AML-193 (cell line): ENCODE results near the gene MAP1LC3C.

Experiments used
- DNase-seq, 2 experiments: peaks; one replicate each; lab custom pipeline; 2025; lab: John Stamatoyannopoulos, UW

Gene MAP1LC3C

DNA sequence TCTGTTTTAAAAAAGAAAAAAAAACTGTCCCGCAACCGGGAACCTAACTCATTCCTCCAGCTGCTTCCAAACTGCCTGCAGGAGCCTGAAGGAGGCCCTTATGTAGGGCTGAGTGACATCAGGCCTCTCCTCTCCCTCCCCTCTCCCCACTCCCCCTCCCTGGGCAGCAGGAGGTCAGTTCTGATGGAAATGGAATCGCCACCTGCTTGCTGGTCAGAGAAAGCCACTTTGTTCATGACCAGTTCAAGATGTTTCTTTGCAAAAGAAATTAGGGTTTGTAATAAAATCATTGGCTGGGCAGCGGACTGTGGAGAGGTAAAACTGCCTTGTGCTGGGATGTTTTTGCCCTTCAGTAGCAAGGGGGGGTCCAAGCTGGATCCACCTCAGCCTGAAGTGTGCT, at the start of gene MAP1LC3C:
TSS of gene MAP1LC3C (minus strand) at position 73 of the 400 bp plus-strand sequence. CDS start 90 bp downstream, outside the sequence.
- no peak for DNase-seq

DNA sequence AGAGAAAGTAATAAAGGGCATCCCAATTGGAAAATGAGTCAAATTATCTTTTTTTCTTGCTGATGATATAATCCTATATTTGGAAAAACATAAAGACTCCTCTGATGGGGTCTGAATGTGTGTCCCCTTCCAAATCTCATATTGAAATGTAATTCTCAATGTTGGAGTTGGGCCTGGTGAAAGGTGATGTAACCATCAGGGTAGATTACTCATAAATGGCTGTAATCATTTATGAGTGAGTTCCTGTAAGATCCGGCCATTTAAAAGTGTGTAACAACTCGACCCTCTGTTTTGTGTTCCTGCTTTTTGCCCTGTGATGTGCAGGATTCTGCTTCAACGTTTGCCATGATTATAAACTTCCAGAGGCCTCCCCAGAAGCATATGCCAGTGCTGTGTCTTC, 44.3 kb upstream of the MAP1LC3C start:
- DNase-seq, result no peak

DNA sequence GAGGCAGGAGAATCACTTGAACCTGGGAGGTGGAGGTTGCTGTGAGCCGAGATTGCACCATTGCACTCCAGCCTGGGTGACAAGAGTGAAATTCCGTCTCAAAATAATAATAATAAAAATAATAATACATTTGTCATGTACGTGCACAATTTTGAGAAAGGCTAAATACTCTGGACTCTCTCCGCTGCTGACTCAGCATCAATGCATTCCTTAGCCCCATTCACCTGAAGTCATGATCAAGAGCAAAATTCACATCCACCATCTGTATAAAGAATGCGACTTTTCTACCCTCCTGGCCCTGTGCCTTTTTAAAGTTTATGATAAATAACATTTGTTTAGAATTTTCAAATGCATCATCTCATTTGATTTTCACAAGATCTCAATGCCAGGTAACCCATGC, 35.5 kb upstream of the MAP1LC3C start:
- no peak for DNase-seq

DNA sequence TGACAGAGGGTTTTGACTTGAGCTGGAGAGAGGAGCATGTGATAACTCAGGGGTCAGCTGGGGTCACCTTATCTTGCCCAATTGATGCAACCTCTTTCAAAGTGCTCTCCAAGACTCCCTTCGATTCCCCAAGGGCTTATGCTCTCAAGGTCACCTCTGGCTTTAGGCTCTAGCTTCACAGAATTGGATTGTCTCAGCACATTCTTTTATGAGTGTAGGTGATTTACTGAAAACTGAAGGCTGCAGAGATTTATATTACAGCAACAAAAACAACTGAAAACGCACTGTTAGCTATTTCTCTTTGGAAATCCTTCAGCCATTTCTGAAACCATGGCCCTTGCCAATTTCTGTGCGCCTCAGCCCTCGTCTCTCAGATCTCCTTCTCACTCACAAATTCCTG, 34.5 kb upstream of the MAP1LC3C start:
- DNase-seq, result no peak

DNA sequence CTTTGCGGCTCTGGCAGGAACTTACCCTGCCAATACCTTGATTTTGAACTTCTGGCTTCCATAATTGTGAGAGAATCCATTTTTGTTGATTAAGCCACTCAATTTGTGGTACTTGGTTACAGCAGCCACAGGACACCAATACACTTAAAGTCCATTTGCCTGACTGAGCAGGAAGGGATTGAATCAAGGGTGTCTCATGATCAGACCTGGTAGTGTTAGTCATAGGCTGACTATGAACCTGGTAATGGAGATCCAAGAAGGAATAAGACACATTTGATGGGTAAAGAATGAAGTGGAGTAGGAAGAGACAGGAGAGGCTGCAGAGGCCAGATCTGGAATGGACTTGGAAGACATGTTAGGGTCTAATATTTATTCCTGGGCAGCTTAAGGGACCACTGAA, 31.2 kb upstream of the MAP1LC3C start:
- DNase-seq, result no peak

DNA sequence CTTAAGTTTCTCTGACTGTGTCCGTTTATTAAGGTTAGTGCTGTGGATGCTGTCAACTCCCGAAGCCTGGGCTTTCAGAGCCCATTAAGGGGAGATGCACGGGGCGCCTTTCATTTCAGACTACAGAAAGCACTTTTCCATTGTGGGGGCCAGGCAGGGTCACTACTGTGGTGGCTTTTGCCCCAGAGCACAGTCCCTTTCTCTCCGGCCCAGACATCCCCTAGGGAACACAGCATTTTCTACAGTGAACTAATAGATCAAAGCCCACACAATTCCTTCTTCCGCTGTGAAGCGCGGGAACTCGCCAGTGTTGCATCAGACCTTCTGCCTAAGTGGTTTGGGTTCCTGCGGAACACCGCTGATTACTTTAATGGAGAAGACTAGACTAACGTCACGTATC, 26.8 kb upstream of the MAP1LC3C start:
- no peak for DNase-seq

DNA sequence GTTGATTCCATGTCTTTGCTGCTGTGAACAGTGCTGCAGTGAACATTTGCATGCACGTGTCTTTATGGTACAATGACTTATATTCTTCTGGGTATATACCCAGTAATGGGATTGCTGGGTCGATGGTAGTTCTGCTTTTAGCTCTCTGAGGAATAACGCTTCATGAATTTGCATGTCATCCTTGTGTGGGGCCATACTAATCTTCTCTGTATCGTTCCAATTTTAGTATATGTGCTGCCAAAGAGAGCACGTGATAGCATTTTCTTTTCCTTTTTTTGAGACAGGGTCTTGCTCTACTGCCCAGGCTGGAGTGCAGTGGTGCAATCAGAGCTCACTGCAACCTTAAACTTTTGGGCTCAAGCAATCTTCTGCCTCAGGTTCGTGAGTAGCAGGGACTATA, 24.9 kb upstream of the MAP1LC3C start:
- no peak for DNase-seq

DNA sequence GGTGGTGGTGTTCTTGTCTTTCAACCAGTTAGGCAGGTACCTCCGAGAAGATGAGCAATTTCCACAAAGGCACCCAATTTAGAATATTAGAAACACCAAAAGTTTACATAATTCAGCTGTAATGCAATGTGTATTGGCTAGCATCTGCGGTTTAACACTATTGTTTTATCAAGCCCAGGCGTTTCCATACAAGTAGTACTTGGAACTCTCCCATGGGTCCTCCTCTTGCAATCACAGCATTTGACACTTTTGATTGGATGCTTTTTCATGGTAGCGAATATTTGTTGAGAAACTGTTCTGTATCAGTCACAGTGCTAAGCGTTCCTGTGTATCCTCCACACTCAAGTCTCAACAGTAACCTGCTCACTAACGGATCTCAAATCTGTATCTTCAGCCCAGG, 20.1 kb upstream of the MAP1LC3C start:
- DNase-seq, result no peak

DNA sequence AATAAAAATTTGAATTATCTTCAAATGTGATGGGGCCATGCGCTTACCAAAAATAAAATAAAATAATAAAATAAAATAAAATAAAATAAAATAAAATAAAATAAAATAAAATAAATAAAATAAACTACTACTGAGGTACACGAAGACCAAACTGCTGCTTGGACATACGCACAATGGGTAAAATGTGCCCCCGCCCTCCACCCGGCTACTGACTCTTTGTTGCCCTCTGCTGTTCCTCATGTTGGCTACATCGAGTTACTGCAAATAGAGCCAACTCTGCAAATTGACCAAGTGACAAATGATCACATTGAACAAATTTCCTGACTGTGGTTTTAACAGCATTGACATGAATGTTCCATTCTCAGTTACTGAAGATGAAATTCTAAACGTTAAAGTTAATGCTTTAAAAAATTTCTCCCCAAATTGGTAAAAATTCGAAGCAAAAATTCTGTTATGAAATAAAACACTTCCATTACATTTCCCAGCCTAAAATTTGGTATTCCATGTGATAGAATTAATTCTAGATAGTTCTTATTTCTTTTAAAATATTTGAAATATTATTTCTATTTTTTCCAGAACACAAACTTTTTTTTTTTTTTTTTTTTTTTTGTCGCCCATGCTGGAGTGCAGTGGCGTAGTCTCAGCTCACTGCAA, 18.8 kb upstream of the MAP1LC3C start:
- DNase-seq, result peak; percentile 58 to 61

DNA sequence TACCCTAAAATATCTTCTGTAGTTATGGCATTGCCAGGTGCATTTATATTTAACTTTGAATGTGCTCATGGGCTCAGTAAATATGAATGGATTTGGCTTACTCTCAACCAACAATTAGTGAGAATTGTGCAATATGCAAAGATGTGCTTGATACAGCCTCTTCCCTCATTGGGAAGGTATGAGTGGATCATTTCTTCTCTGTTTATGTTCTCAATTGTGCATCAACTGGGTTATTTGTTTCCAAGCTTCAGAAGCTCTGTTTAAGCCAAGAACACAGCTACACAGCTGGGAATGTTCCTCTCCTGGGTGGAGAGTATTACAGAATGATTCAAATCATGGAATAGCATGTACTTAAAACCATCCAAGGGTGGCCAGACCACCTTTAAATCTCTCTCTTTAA, 17.6 kb upstream of the MAP1LC3C start:
- no peak for DNase-seq

DNA sequence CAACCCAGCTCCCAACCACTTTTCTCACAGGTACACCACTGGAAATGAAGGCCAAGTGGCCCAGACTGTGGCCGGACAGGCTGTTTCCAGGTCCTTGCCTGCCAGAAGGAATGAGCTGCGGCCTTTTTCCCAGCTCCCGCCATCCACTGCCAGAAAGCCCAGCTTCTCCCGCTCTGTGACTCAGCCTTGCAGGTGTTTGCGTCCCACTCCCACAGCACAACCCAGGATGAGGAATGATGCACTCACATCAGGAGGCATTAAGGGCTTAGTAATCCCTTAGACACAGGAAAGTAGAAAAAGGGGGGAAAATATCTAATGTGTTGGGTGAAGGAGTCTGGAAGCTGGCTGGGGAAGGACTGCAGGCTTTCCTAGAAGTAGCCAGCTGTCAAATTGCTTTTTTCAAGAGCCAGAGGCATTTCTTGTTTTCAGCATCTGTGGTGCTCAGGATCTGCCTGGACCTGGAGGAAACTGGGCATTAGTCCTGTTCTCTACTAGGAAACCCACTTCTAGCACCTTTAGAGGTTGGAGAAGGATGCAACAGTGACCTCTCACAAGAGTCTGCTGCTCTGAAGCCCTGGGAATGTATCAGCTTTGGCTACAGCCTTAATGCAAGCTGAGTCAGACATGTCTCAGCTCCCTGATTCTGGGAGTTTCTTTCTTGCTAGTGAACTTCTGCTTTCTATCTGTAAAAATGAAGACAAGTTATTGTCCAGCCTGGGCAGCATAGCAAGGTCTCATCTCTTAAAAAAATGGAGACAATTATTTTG, 13.2 kb upstream of the MAP1LC3C start:
- DNase-seq, result no peak

DNA sequence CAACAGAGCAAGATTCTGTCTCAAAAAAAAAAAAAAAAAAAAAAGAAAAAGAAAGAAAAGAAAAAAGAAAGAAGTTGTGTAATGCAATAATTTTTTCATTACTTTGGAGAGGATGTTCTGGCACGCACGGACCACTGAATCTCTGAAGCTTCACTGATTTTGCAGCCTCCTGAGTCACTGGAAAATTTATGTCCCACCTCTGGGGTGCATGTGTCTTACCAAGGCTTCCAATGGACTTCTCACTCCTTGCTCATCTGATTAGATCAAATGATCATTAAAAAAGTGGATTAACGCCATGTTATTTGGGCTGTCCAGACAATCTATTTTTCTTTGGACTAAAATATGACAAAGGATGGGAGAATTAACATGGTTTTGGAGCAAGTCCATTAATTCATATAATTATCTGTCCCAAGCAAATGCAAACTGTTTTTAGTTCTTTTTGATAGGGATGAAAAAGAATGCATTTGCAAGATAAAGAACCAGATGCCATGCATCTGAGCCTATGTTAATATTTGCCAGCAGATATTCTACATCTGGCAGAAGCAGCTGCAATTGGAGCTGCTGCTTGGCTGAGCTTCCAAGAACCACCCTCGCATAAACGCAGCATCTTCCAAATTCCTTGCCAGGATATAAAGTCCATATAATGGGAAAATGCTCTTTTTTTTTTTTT, 10.1 kb upstream of the MAP1LC3C start:
- no peak for DNase-seq

DNA sequence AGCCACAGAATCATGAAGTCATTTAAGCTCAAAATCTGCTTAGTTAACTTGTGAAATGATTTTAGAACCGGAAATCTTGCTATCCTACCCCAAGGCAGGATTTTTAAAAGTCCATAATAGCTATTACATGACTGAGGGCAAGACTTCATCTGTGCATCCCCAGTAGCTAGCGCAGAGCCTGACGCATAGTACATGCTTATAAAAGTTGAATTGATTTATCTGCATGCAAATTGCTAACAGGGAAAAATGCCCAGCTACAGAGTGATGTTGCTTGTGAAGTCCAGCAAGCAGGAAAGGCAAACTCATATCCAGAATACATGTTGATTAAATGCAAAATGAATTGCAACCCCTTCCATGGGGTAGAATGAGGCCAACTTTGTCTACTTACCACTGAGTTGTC, 8.1 kb upstream of the MAP1LC3C start:
- no peak for DNase-seq

DNA sequence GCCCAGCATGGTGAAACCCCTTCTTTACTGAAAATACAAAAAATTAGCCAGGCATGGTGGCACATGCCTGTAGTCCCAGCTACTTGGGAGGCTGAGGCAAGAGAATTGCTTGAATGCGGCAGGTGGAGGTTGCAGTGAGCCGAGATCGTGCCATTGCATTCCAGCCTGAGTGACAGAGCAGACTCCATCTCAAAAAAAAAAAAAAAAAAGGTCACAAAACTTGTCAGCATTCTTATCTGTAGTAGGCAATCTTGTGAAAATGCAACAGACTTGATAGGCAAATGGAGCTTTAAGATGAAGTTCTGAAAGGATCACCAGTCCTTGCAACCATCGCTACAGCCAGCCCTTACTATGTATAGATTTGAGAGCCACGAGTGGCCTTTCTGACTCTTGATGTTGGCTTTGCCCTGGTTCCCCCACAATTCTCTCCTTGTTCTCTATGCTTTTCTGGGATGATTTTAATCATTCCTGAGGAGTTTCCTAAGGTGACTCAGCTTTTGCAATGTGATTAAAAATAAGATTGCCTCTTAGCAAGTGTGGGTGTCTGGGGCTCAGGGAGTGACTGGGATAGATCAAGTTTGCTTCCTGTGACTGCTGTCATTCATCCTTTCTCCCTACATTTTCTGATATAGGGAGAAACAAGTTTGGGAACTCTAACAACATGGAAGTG, 7.1 kb upstream of the MAP1LC3C start:
- no peak for DNase-seq

DNA sequence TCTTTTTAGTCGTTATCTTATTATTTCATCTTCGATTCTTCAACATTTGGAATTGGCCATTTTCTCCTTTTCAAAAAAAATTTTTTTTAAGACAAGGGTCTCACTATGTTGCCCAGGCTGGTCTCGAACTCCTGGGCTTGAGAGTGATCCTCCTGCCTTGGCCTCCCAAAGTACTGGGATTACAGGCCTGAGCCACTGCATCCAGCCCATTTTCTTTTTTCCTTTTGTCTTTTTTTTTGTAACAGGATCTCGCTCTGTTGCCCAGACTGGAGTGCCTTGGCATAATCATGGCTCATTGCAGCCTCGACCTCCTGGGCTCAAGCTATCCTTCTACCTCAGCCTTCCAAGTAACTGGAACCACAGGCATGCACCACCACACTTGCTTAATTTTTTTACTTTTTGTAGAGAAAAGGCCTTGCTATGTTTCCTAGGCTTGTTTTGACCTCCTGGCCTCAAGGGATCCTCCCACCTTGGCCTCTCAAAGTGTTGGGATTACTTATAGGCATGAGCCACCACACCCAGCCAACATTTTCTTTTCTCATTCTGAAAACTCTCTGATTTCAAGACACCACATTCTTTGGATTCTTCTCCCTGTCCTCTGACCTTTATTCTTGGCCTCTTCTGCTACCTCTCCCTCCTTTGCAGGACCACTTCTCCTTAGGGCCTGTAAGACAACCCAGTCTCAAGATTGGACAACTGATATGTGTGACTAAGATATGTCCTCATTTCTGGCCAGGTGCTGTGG, 6.0 kb upstream of the MAP1LC3C start:
- no peak for DNase-seq

DNA sequence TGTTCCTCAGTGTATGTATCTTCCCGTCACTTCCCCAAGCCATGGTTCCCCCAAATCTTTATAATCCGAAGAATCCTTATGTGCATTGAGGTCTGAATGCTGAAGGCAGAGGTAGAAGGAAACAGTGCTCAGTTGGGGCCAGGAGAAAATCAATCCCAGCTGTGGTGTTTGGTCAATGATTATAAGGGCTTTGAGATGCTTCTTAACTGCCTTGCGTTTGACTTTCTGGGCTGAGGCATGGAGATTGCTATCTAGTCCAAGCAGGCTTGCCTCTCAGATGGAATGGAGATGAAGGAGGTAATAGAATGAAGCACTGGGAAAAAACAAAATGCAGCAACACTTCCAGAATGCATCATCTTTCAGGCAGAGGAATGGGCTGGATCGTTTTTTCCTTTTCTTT, 3.6 kb upstream of the MAP1LC3C start:
- DNase-seq, result no peak

DNA sequence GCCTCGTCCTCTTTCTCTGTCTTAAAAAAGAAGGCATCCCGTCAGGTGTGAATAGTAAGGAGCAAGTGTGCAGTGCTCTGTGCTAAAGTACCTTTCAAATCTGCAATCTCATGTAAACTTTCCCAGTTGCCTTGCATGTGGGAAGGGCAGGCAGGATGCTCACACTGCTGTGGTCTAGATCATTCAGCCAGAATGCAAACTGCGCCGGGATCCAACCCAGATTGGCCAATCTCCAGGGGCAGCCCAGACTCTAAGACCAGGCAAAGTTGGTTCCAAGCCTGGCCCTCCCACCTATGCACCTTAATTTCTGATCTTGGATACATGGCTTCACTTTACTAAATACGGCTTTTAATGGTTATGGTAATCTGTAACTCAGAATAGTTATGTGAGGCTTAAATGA, 3.2 kb upstream of the MAP1LC3C start:
- DNase-seq, result no peak

DNA sequence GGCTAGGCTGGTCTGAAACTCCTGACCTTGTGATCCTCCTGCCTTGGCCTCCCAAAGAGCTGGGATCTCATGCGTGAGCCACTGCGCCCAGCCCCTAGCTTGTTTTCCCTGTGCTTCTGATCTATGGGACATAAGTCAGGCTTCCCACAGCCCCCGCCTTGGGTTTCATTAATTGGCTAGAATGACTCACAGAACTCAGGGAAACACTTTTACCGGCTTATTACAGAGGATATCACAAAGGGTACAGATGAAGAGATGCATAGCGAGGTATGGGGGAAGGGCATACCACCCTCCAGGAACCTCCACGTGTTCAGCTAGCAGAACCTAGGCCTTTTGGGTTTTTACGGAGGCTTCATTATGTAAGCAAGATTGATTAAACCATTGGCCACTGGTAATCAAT, 1.5 kb upstream of the MAP1LC3C start:
- no peak for DNase-seq

DNA sequence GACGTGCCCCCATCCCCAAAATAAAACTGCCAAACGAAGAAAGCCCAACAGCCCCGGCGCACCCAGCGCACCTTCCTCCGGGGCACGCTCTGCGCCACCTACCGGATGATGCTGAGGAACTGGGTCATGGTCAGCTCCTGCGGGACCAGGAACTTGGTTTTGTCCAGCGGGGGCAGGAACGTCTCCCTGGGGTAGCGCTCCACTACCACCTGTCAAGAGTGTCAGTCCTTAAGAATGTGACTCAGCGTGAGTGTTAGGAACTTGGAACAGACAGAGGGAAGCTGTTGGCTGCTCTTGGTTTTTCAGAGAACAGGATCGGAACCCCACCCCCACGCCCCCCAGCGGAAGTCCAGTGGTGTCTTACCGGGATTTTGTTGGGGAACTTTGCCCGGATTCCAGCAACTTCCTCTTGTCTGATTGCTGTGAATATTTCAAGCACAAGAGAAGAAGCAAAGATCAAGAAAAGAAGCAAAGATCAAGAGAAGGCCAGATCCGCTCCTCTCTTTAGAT, 431 bp downstream of the MAP1LC3C start:
- peak in 1 of 2 experiments; percentile 14 for DNase-seq

DNA sequence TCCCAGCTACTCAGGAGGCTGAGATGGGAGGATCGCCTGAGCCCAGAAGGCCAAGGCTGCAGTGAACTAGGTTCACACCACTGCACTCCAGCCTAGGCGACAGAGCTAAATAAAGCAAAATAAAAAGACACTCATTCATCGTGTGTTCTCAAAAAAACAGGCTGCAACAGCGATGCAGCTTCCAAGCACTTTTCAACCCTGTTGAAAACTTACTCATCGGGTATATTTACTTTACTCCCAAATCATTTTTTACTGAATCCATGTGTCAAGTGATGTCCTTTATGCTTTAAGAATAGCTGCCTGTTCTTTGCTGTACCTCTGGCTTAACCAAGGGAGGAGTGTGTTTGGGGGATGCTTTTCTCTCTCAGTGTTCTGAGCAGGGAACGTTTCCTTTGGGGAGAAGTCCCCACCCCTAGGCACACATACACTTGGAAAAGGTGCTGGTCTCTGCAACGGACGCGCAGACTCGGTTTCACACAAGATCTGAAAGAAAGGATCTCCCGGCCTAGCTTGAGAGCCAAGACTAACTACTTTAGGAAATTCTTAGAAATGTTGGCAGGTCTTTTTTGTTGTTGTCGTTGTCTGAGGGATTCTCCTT, 1.4 kb downstream of the MAP1LC3C start:
- no peak for DNase-seq

DNA sequence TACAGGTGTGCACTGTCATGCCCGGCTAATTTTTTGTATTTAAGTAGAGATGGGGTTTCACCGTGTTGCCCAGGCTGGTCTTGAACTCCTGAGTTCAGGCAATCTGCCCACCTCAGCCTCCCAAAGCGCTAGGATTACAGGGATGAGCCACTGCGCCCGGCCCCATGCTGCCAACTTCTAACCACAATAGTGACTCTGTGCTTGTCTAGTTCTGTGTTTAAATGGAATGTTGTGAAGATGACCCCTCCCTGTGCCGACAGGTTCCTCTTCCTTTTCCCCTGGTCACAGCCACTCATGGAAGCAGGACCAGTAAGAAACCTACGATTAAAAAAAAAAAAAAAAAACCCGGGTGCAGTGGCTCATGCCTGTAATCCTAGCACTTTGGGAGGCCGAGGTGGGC, 4.7 kb downstream of the MAP1LC3C start:
- no peak for DNase-seq
